Activated T-helper 1 cell treated with anti-CD3 and anti-CD28 coated beads, Interleukin-12 subunit alpha, Interleukin-12 subunit beta, Interleukin-2, Interleukin-4 antibody, amounts not matched to agents 30 ng/mL and 10 ng/mL and 1 ng/mL, durations not matched to agents 14 hours and 24 hours and 36 hours (primary cell): Measurements from ENCODE around the gene C1orf105. TPM values are rescaled to one million over a fixed set of nuclear protein-coding genes. Genes with fewer than 3 reads are reported as not detected.
A peak's percentile ranks its signal among the peaks of the same experiment; 100 is the strongest.
"Not testable (repeated sequence)": the region's sequence is repeated elsewhere in the genome, so short reads cannot be mapped to it uniquely, and the experiment has no call there.

ENCODE experiments used
- DNase-seq: peaks from one replicate; pipeline ENCODE4 v3.0.0; 2021; ENCODE audit warnings: low spot score
- H3K27ac Mint-ChIP-seq: one replicate; pipeline ENCODE4 v1.8.0; 2021; ENCODE audit warnings: mild to moderate bottlenecking, mixed read lengths
- H3K27me3 Mint-ChIP-seq: one replicate; pipeline ENCODE4 v1.8.0; 2022; ENCODE audit warnings: mild to moderate bottlenecking, moderate library complexity, mixed read lengths; ENCODE audit not compliant: insufficient read depth
- H3K36me3 Mint-ChIP-seq: one replicate; pipeline ENCODE4 v1.8.0; 2021; ENCODE audit warnings: low read depth, mixed read lengths
- H3K4me1 Mint-ChIP-seq: one replicate; pipeline ENCODE4 v1.8.0; 2021; ENCODE audit warnings: low read depth, mixed read lengths
- H3K4me3 Mint-ChIP-seq: one replicate; pipeline ENCODE4 v1.8.0; 2021; ENCODE audit warnings: mild to moderate bottlenecking, moderate library complexity, mixed read lengths
- H3K9me3 Mint-ChIP-seq: one replicate; pipeline ENCODE4 v1.8.0; 2021; ENCODE audit warnings: mixed read lengths
- intact Hi-C: fragments of 100-400 bp; cut with micrococcal nuclease; formaldehyde crosslinking; loops from one replicate; pipeline ENCODE4 v1.15.1; 2024
- total RNA-seq: library from RNA; stranded (reverse); gene quantifications from 2 replicates; pipeline ENCODE4 v1.2.3, GENCODE V29; 2022

C1orf105 gene
- total RNA-seq, 1 donor from 2014 or later: not detected

DNA sequence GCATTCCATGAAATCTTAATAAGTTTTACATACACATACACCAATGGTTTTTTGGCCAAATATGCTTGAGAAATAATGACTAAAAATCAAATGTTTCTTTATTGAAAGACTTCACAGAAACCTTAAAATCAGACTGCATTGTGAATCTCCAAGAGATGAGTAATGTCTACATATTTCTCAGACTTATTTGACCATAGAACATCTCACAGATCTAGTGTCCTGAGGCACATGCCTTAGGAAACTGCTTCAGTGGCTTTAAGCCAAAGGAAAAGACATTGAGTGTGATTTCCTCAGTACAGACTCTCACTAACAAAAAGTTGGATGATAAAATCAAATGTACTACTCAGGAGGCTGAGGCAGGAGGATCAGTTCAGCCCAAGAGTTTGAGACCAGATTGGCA lies 6.2 kb upstream of the C1orf105 start:
- Mint-ChIP-seq H3K27me3 (peaks cover 7% of the 10 kb centered on the region), H3K4me1 (no peaks in the 10 kb centered on the region), H3K36me3 (peaks cover 2% of the 10 kb centered on the region), H3K27ac (no peak overlapping the region), H3K9me3 (no peaks in the 10 kb centered on the region), H3K4me3 (no peak overlapping the region)
- intact Hi-C loops: no loop called here
- DNase-seq: no peak

DNA sequence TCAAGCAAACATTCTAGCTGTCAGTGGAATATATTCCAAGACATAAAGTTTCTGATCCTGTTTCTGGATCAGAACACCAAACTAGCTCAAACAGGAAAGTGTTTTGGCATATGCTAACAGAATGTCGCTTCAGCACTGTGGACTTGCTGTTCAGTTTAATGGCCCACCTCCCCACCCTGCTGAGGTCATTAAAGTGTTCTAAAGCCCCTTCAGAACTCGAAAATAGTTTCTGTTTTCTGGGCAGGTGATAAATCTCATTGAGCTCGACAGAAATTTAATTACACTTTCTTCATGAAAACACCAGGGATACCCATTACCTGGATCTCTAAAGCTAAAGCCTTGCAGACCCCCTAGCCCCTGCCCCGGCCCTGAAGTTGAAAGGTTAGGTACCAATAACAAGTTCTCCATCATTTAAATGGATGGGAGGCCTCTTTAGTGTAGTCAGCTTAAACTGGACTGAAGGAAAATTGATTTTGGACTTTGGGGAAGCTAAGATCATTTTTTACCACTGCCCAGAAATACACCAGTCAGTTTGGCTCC lies 3.9 kb upstream of the C1orf105 start:
- Mint-ChIP-seq H3K4me3 (no peak overlapping the region), H3K36me3 (peaks cover 2% of the 10 kb centered on the region), H3K4me1 (no peaks in the 10 kb centered on the region), H3K27ac (no peak overlapping the region), H3K27me3 (peaks cover 7% of the 10 kb centered on the region), H3K9me3 (no peaks in the 10 kb centered on the region)
- DNase-seq: no peak
- intact Hi-C loops: no loop called here

DNA sequence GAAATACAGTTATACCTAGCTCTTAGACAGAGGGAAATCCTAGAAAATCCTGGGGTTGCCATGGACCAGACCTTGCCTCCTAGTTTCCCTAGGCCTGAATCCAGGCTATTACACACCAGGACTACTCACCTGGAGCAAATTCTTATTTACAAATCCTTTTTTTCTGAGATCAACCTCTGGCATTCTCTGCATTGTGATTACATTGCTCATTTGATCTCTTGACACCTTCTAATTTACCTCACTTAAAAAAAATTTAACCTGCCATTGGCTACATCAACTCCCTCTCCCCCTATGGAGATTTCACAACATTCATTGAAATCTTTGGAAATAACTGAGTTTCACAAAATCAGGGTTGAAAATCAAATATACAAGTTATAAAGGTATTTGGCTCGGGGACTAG lies 2.9 kb upstream of the C1orf105 start:
- Mint-ChIP-seq H3K27me3 (peaks cover 7% of the 10 kb centered on the region), H3K36me3 (peaks cover 2% of the 10 kb centered on the region), H3K4me3 (no peak overlapping the region), H3K4me1 (no peaks in the 10 kb centered on the region), H3K9me3 (no peaks in the 10 kb centered on the region), H3K27ac (no peak overlapping the region)
- no peak for DNase-seq
- intact Hi-C loops: no loop called here

DNA sequence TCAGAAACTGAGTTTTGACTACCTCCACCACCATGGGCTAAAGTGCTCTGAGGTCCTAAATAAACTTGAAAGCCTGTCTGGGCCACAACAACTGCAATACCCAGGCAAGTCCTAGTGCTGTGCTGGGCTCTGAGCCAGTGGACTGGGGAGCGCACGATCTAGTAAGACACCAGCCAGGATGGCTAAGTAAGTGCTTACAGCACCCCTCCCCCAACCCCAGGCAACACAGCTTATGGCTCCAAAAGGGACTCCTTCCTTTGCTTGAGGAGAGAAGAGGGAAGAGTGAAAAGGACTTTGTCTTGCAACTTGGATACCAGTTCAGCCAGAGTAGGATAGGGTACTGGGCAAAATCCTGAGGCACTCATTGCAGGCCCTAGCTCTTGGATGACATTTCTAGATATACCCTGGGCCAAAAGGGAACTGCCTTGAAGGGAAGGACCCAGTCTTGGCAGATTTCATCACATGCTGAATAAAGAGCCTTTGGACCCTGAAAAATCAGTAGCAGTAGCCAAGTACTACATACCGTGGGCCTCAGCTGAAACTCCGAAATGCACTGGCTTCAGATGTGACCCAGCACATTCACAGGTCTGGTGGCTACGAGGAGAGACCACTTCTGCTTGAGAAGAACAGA lies 1.6 kb downstream of the C1orf105 start:
- H3K9me3 Mint-ChIP-seq: no peaks in the 10 kb centered on the region
- H3K27ac Mint-ChIP-seq: no peak overlapping the region
- H3K4me1 Mint-ChIP-seq: no peaks in the 10 kb centered on the region
- H3K27me3 Mint-ChIP-seq: peaks cover 3% of the 10 kb centered on the region
- no peaks in the 10 kb centered on the region for H3K36me3 Mint-ChIP-seq
- intact Hi-C loops: no loop called here
- no peak for DNase-seq
- H3K4me3 Mint-ChIP-seq: no peak overlapping the region

DNA sequence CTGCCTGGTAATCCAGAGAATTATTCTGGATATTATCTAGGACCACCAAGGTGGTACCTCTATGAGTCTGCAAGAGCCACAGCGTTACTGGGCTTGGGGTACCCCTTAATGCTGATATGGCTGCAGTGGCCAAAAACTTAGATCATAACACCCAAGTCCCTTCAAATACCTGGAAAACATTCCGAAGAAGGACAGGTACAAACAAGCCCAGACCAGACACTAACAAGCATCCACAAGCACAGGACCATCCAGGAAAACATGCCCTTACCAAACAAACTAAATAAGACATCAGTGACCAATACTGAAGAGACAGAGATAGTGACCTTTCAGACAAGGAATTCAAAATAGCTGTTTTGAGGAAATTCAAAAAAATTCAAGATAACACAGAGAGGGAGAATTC lies 2.9 kb downstream of the C1orf105 start:
- H3K27ac Mint-ChIP-seq: peak overlapping the region; percentile 10
- intact Hi-C loops: no loop called here

DNA sequence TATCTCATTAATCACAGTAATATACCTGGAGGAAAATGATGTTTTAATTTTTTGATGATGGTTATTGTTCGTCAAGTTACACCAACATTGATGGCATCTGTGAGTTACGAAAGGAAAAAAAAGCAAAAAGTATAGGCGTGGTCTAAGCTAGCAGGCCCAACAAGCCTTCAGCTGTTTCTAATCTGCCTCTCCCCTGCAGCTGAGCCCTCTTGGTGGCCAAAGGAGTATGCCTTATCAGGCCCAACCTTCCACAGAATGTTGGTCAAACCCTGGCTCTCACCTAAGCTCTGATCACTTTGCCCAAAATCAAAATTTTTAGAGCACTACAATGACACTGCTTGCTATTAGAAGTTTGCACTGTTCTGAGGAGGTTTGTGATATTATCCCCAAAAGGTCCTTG lies 4.9 kb downstream of the C1orf105 start:
- H3K4me1 Mint-ChIP-seq: peaks cover 11% of the 10 kb centered on the region
- H3K4me3 Mint-ChIP-seq: no peak overlapping the region
- H3K27ac Mint-ChIP-seq: no peak overlapping the region
- no peak for DNase-seq
- no peaks in the 10 kb centered on the region for H3K36me3 Mint-ChIP-seq
- no peaks in the 10 kb centered on the region for H3K9me3 Mint-ChIP-seq
- intact Hi-C loops: no loop called here
- H3K27me3 Mint-ChIP-seq: no peaks in the 10 kb centered on the region

More for the DNA sequence above, 2.9 kb downstream of the C1orf105 start:
- no peaks in the 10 kb centered on the region for H3K36me3 Mint-ChIP-seq
- no peaks in the 10 kb centered on the region for H3K4me1 Mint-ChIP-seq
- H3K9me3 Mint-ChIP-seq: no peaks in the 10 kb centered on the region
- H3K27me3 Mint-ChIP-seq: peaks cover 3% of the 10 kb centered on the region
- DNase-seq: no peak
- H3K4me3 Mint-ChIP-seq: no peak overlapping the region

DNA sequence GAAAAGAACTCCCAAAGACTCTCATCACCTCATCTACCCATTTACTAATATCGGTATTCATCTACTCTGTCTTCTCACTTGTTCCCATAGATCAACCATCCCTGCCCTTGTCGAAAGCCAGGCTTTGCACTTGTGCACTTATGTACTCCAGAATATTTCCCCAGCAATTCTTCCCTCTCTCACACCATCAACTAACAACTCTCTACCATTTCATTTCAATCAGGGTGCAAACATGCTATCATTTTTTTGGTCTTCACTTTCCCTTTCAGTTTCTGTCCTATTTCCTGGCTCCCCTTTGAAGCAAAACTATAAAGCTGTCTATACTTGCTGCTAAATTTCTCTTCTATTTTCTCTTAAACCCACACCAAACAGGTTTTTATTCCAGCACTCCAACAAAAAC lies 6.7 kb downstream of the C1orf105 start:
- Mint-ChIP-seq H3K4me1 (peaks cover 19% of the 10 kb centered on the region), H3K9me3 (no peaks in the 10 kb centered on the region), H3K27me3 (no peaks in the 10 kb centered on the region), H3K36me3 (no peaks in the 10 kb centered on the region), H3K27ac (no peak overlapping the region), H3K4me3 (no peak overlapping the region)
- DNase-seq: no peak
- intact Hi-C loops: no loop called here

DNA sequence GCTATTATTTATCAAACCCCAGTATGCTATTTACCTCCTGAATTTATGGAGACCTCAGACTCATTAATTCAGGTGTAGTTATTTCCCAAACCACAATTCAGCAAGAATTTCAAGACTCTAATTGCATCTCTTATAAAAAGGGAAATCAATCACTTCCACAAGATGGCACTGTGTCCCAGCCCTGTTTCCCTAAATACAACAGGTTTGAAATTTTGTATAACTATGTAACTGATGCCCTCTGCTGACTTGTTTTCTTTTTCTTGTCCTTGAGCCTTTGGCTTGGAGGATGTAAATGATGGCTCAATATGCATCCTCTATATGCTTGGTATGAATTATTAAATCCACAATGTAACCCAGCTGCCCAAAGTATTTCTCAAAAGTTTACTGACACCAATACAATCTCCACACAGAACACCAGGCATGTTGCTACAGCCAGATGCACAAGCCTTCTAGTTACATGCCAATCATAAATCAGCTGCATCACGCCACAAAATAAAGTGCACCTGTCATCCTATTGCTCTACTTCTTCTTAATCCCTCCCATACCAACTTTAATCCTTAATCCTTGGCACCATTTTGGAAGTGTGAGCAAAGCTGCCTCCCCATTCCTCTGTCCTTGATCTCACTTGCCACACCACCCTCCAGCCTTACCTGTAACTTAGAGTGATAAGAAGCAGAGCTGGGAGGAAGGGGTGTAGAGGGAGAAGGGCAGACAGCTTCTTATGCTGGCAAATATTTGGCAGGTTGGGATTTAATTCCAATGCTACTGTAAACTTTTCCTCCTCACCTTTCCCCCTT lies 9.0 kb downstream of the C1orf105 start:
- H3K4me1 Mint-ChIP-seq: peaks cover 25% of the 10 kb centered on the region
- DNase-seq: no peak
- H3K36me3 Mint-ChIP-seq: peaks cover 7% of the 10 kb centered on the region

DNA sequence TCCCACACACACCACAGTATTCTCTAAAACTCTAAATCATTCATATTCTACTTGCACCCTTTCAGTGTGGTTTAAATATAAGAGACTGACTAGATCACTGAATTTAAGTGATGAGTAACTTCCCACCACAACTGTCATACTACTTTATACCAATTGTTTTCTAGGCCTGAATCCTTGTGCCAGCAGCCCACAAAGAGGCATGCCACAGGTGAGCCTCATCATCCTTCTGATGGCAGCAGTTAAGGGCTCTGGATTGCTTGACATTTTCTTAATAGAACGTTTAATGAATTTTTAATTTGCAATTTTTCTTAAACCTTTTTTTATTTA lies 9.6 kb downstream of the C1orf105 start:
- H3K36me3 Mint-ChIP-seq: peaks cover 8% of the 10 kb centered on the region
- no peak overlapping the region for H3K4me3 Mint-ChIP-seq
- peaks cover 25% of the 10 kb centered on the region for H3K4me1 Mint-ChIP-seq
- H3K9me3 Mint-ChIP-seq: no peaks in the 10 kb centered on the region
- H3K27ac Mint-ChIP-seq: no peak overlapping the region
- no peaks in the 10 kb centered on the region for H3K27me3 Mint-ChIP-seq
- DNase-seq: no peak
- intact Hi-C loops: no loop called here

More for the DNA sequence above, 9.0 kb downstream of the C1orf105 start:
- H3K9me3 Mint-ChIP-seq: no peaks in the 10 kb centered on the region
- intact Hi-C loops: loop anchor here (1.0 kb wide), 4 partner anchors 15 to 427 kb away; partner anchors contain the start of gene PIGC
- no peaks in the 10 kb centered on the region for H3K27me3 Mint-ChIP-seq
- H3K27ac Mint-ChIP-seq: no peak overlapping the region
- no peak overlapping the region for H3K4me3 Mint-ChIP-seq

DNA sequence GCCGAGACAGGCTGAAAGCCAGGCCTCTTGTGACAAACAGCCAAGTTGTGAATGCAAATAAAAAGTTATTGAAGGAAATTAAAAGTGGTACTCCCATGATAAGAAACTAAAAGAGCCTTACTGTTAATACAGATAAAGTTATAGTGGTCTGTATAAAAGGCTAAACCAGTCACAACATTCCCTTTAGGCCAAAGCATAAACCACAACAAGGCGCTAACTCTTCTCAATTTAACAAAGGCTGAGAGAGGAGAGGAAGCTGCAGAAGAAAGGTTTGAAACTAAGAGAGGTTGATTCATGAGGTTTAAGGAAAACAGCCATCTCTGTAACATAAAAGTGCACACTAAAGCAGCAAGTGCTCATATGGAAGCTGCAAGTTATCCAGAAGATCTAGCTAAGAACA lies 10.7 kb downstream of the C1orf105 start:
- Mint-ChIP-seq H3K9me3 (peaks cover 4% of the 10 kb centered on the region), H3K4me1 (peaks cover 25% of the 10 kb centered on the region), H3K4me3 (no peak overlapping the region), H3K27ac (no peak overlapping the region), H3K36me3 (peaks cover 8% of the 10 kb centered on the region), H3K27me3 (no peaks in the 10 kb centered on the region)
- intact Hi-C loops: no loop called here
- DNase-seq: no peak

DNA sequence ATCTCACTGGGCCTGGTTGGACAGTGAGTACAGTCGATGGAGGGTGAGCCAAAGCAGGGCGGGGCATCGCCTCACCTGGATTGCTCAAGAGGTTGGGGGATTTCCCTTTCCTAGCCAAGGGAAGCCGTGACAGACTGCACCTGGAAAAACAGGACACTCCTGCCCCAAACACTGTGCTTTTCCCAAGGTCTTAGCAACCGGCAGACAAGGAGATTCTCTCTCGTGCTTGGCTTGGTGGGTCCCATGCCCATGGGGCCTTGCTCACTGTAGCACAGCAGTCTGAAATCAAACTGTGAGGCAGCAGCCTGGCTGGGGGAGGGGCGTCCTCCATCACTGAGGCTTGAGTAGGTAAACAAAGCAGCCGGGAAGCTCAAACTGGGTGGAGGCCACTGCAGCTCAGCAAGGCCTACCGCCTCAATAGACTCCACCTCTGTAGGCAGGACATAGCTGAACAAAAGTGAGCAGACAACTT lies 11.3 kb downstream of the C1orf105 start:
- intact Hi-C loops: no loop called here
- Mint-ChIP-seq H3K9me3 (peaks cover 4% of the 10 kb centered on the region), H3K4me1 (peaks cover 25% of the 10 kb centered on the region), H3K27me3 (no peaks in the 10 kb centered on the region), H3K4me3 (no peak overlapping the region), H3K27ac (no peak overlapping the region), H3K36me3 (peaks cover 8% of the 10 kb centered on the region)
- no peak for DNase-seq

DNA sequence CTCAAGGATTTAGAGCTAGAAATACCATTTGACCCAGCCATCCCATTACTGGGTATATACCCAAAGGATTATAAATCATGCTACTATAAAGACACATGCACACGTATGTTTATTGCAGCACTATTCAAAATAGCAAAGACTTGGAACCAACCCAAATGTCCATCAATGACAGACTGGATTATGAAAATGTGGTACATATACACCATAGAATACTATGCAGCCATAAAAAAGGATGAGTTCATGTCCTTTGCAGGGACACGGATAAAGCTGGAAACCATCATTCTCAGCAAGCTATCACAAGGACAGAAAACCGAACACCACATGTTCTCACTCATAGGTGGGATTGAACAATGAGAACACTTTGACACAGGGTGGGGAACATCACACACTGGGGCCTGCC lies 16.7 kb downstream of the C1orf105 start:
- H3K9me3 Mint-ChIP-seq, DNase-seq: not testable (repeated sequence)
- peaks cover 33% of the 10 kb centered on the region for H3K36me3 Mint-ChIP-seq

DNA sequence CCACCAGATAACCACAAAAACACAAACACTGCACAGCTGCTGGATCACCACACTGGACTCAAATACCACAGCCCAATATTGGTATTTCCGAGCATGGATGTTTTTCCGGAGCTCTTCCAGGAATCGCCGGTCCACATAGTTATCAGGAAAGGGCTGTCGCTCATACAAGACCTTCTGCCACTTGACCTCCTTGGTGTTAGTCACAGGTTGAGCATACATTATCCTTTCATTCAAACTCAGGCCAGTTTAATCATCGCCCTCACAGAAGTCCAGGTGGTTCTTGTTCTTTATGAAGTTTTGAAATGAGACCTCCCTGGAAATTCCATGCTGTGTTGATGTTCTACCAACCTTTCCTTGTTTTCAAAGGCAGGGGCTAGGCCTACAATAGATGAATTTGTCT lies 21.9 kb downstream of the C1orf105 start:
- Mint-ChIP-seq H3K36me3 (peaks cover 28% of the 10 kb centered on the region), H3K27ac (no peak overlapping the region), H3K4me3 (peak overlapping the region; percentile 94), H3K9me3 (no peaks in the 10 kb centered on the region), H3K4me1 (peaks cover 33% of the 10 kb centered on the region), H3K27me3 (no peaks in the 10 kb centered on the region)
- no peak for DNase-seq
- intact Hi-C loops: loop anchor here (10.0 kb wide), 1 partner anchor 958 kb away; the partner anchor contains the start of gene PRRC2C

More for the DNA sequence above, 16.7 kb downstream of the C1orf105 start:
- peaks cover 20% of the 10 kb centered on the region for H3K4me1 Mint-ChIP-seq
- H3K4me3 Mint-ChIP-seq, intact Hi-C loops, H3K27ac Mint-ChIP-seq, H3K27me3 Mint-ChIP-seq: not testable (repeated sequence)
